ENCODE data around the gene TMEM39A.

Gene TMEM39A

GRCh38 chr3:119463171-119464169, at the start of gene TMEM39A:
TMEM39A (minus strand) TSS chr3:119463615; CDS start chr3:119462074, 1,541 bp downstream.
- DNase-seq: peak; percentile 97

GRCh38 chr3:119510690-119511089, 47.3 kb upstream of the TMEM39A start:
- no peak for DNase-seq

- no peak for DNase-seq
These were observed 44.9 kb upstream of the TMEM39A start for GRCh38 chr3:119508172-119508845.

- DNase-seq: no peak
These were observed 44.0 kb upstream of the TMEM39A start for GRCh38 chr3:119507404-119507803.

- no peak for DNase-seq
These were observed 43.2 kb upstream of the TMEM39A start for GRCh38 chr3:119506631-119507030.

GRCh38 chr3:119500901-119501300, 37.5 kb upstream of the TMEM39A start:
- DNase-seq: no peak

- no peak for DNase-seq
These were observed 36.9 kb upstream of the TMEM39A start for GRCh38 chr3:119500265-119500664.

GRCh38 chr3:119498186-119499011, 35.0 kb upstream of the TMEM39A start, which contains the start of gene TIMMDC1:
TIMMDC1 (plus strand) TSS chr3:119498547; CDS start chr3:119498734, 187 bp downstream.
- peak; percentile 96 for DNase-seq

- no peak for DNase-seq
These were observed 34.4 kb upstream of the TMEM39A start for GRCh38 chr3:119497820-119498185.

- DNase-seq: no peak
These were observed 31.2 kb upstream of the TMEM39A start for GRCh38 chr3:119494597-119494996.

GRCh38 chr3:119492810-119493209, 29.4 kb upstream of the TMEM39A start:
- DNase-seq: no peak

GRCh38 chr3:119492128-119492527, 28.7 kb upstream of the TMEM39A start:
- no peak for DNase-seq

GRCh38 chr3:119490153-119490552, 26.7 kb upstream of the TMEM39A start:
- no peak for DNase-seq

GRCh38 chr3:119485563-119485962, 22.1 kb upstream of the TMEM39A start:
- DNase-seq: no peak

- no peak for DNase-seq
These were observed 19.7 kb upstream of the TMEM39A start for GRCh38 chr3:119483101-119483500.

GRCh38 chr3:119481079-119481478, 17.7 kb upstream of the TMEM39A start:
- DNase-seq: no peak

- no peak for DNase-seq
These were observed 7.5 kb upstream of the TMEM39A start for GRCh38 chr3:119470866-119471265.

GRCh38 chr3:119469418-119470189, 6.2 kb upstream of the TMEM39A start:
- DNase-seq: no peak

GRCh38 chr3:119468041-119468440, 4.6 kb upstream of the TMEM39A start:
- DNase-seq: no peak

GRCh38 chr3:119457246-119457645, 6.2 kb downstream of the TMEM39A start:
- no peak for DNase-seq

GRCh38 chr3:119456469-119456868, 6.9 kb downstream of the TMEM39A start:
- no peak for DNase-seq

GRCh38 chr3:119453822-119454221, 9.6 kb downstream of the TMEM39A start:
- no peak for DNase-seq

Data from activated T-cell treated with anti-CD3 and anti-CD28 coated beads for 4 hours (primary cell).